SKM-1 treated with dmso at 0.1 percent for 144 hours (cell line): ENCODE measurements around the gene NPC1L1.
A peak's percentile ranks its signal among the peaks of the same experiment; 100 is the strongest.
"Not testable (repeated sequence)": the region's sequence is repeated elsewhere in the genome, so short reads cannot be mapped to it uniquely, and the experiment has no call there.

ENCODE experiments used
- DNase-seq: peaks from one replicate; lab custom pipeline; 2025; ENCODE audit not compliant: unreplicated experiment; lab: John Stamatoyannopoulos, UW

NPC1L1 gene

GRCh38 chr7:44565097-44565794 lies 24.1 kb upstream of the NPC1L1 start:
- peak; percentile 35 for DNase-seq

DNA sequence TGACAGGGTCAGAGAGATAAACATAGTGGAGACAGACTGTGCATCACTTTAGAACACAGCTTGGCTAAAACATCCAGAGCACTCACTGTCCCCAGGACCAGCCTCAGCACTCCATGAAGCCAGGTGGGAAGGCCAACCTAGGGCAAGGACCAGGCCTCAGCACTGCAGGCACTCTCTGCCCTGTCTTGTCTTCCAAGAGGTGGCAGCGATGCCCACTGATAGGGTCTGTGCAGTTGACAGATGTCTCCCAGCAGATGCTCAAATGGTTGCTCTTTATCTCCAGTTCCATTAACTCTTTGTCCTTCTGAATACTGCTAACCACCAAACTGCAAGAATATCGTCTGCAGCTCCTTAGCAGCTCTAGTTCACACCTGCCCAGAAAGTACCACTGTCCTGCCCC lies 23.5 kb upstream of the NPC1L1 start:
- no peak for DNase-seq

DNA sequence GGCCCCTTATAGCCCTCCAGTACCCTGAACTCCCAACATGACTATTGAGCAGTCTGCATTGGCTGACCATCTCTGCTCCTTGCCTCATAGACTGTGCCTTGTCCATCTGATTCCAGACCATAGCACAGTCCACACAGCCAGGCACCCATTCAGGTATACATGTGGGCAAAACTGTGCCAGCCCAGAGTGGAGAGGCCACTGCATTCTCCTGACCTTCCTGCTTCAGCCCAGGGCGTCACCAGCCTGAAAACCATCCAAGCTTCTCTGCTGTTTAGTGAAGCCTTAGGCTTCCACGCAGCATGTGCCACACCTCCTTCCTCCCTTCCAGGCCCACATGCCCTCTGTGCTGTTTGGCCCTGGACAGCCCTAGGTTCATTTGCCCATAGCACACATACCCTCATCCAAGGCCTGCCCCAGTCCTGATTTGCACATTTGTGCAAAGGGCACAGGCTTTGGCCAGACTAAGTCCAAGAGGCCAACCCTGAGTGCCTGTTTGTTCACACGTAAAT lies 22.1 kb upstream of the NPC1L1 start:
- no peak for DNase-seq

DNA sequence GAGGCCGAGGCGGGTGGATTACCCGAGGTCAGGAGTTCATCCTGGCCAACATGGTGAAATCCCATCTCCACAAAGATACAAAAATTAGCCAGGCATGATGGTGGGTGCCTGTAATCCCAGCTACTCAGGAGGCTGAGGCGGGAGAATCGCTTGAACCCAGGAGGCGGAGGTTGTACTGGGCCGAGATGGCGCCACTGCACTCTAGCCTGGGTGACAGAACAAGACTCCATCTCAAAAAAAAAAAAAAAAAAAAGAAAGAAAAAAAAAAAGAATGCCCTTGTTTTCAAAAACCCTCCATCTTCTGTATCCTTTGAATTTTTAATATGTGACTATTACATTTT lies 21.5 kb upstream of the NPC1L1 start:
- DNase-seq, result not testable (repeated sequence)

DNA sequence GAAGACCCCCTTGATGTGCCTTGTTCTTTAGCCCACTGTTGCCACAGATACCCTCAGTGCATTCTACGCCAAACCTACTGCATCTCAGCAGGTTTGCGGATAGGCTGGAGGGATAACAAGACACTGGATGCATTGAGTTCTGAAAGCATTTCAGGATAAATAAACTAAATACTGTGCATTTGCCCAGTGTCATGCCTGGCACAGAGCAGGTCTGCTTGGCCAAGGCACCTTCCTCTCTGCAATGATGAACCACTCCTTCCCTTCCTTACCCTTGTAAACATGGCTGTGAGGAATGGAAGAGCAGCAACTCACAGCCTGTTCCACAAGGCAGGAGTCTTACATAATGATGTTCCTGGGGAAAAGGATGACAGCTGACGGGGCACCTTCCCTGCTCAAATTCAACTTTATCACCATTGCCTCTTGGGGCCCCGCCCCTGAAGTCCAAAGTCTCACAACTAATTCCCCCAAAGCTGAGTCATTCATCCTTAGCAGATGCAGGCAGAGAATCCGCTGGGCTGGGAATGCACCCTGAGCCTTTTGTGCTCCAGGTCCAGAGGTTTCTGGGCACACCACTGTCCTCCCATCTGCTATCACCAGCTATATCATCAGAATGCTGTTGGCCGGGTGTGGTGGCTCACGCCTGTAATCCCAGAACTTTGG lies 21.0 kb upstream of the NPC1L1 start:
- no peak for DNase-seq

DNA sequence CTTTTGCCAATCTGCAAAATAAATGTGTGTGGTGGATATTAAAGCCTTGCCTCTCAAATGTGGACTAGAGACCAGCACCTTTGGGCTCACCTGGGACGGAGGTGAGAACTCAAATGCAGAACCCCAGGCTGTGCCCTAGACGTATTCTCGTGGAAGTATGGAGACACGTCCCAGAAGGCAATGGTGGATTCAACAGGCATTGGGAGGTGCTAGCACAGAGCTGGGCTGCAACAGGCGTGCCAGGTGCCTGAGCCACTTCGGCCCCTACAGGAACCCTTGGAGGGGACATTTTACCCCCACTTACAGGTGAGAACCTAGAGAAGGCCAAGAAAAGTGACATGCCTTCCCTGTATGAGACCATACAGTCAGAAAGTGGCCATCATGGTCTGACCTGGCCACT lies 20.4 kb upstream of the NPC1L1 start:
- no peak for DNase-seq

- DNase-seq, result no peak
Measured at GRCh38 chr7:44559485-44559884, 18.4 kb upstream of the NPC1L1 start.

DNA sequence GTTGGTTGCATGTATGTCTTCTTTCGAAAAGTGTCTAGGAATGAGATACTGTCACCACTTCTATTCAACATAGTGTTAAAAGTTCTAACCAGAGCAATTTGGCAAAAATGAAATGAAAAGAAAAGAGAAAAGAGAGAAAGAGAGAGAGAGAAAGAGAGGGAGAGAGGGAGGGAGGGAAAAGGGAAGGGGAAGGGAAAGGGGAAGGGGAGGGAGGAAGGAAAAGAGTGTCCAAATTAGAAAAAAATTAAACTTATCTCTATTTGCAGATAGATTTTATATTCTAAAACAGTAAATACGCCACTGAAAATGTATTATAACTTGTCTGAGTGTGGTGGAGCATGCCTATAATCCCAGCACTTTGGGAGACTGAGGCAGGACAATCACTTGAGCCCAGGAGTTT lies 16.4 kb upstream of the NPC1L1 start:
- DNase-seq, result no peak

DNA sequence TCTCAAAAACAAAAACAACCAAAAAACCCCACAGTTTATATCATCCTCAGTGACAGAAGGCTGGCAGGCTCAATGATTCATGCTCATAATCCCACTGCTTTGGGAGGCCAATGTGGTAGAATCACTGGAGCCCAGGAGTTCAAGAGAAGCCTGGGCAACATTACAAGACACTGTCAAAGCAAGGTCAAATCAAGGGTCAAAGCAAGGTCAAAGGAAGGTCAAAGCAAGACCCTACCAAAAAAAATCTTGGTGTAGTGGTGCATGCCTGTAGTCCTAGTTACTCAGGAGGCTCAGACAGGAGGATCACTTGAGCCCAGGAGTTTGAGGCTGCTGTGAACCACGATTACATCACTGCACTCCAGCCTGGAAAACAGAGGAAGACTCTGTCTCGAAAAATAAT lies 14.2 kb upstream of the NPC1L1 start:
- DNase-seq, result no peak

DNA sequence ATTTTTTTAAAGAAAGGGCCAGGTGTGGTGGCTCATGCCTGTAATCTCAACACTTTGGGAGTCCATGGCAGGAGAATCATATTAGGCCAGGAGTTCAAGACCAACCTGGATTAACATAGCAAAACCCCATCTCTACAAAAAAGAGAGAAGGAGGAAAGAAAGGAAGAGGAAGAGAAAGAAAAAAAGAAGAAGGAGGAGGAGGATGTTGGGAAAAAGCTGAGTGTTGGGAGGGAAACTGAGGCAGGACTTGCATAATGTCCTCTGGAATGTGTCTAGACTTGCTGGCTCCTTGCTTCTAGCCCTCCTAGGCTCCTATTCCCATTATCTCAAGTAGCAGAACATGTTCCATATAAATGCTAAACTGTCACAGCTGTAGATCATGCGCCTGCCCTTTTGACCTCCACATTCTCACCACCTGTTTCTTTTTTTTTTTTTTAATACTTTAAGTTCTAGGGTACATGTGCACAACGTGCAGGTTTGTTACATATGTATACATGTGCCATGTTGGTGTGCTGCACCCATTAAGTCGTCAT lies 11.4 kb upstream of the NPC1L1 start:
- not testable (repeated sequence) for DNase-seq

DNA sequence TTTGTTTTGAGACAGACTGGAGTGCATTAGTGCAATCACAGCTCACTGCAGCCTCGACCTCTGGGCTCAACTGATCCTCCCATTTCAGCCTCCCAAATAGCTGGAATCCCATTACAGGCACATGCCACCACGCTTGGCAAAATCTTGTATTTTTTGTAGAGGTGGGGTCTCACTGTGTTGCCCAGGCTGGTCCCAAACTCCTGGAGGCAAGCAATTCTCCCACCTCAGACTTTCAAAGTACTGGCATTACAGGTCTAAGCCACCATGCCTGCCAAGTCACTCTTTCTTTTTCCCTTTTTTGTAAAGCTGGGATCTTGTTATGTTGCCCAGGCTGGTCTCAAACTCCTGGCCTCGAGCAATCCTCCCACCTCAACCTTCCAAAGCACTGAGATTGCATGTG lies 8.3 kb upstream of the NPC1L1 start:
- no peak for DNase-seq

- DNase-seq, result no peak
Measured at GRCh38 chr7:44548893-44549292, 7.8 kb upstream of the NPC1L1 start.

- DNase-seq, result no peak
Measured at GRCh38 chr7:44547536-44548231, 6.6 kb upstream of the NPC1L1 start.

- DNase-seq, result no peak
Measured at GRCh38 chr7:44541876-44542610, 913 bp upstream of the NPC1L1 start.

DNA sequence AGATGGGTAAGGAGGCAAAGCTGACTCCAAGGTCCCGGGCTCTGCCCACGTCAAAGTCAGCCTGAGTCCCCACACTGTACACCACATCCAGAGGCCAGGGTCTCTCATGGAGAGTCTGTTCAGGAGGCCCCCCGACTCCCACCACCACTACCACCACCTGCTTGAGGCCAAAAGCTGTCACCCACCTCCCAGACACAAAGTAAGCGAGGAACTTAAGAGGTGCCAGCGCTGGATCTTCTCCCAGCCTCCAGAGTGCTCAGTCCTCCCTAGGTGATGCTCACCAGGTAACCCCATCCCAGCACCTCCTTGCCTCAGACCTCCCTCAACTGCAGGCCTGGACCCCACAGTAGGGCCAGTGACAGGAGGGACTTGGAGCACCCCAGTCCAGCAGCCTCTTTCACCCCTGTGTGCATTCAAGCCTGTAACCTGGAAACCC lies 520 bp downstream of the NPC1L1 start:
- DNase-seq, result no peak

DNA sequence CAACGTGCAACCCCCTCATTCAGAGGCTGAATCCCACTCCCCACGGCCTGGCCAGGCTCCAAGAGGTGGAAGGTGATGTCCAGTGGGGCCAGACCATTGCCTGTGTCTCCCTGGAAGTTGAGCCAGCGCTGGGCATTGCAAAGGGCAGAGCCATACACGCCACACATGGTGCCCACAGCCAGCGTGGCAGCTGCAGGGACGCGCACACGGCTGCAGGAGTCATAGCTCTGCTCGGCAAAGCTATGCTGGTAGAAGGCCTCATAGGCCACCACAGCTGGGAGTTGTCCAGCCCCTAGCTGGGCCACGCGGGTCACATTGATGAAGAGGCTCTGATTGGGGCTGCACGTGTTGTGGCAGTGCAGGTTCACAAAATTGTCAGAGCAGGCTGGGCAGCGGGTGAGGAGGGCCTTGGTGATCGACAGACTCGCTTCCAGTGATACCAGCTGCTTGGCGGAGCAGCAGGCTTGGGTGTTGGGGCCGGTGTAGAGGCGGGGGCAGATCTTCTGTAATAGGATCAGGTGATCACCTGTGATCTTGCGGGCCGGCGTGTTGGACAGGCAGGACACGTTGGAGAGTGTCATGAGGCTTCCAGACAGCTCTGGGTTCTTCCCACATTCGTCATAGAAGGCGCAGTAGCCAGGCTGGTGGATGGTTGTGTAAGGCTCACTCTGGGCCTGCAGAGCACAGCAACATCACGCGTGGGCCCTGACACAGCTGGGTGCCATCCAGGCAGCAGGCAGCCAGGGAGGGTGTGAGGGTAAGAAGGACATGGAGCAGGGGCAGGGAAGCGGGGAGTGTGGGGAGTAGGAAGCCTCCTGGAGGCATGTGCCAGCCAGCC lies 1.2 kb downstream of the NPC1L1 start:
- no peak for DNase-seq

- no peak for DNase-seq
Measured at GRCh38 chr7:44538798-44539668, 2.1 kb downstream of the NPC1L1 start.

DNA sequence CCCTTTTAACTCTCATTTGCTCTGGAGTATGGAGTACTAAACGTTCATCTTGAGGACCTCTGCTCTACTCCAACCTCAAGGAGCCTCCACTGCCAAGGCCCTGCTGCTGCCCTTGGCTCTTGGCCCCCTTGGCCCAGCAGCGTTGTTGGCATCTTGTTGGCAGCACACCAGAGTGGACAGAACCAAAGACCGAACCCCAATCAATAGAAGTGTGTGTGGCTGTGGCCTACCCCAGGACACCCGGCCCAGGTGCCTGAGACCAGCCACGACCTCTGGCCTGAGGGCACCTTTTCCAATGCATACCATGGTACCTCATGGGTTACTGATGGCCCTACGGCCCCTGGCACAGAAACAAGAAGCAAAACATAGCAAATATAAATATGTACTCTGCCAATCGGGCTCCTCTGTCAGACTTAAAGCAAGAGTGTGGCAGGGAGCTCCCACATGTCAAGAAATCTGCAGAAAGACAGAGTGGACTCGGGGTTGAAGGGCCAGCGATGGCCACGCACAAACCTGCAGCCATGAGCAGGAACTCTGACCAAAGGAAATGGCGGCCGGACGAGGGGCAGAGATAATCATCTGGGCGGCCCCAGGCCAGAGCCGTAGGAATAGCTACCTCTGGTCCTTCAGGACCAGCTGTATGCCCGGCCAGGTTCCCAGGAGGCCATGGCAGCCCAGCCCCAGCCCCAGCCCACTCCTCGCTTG lies 2.9 kb downstream of the NPC1L1 start:
- no peak for DNase-seq

DNA sequence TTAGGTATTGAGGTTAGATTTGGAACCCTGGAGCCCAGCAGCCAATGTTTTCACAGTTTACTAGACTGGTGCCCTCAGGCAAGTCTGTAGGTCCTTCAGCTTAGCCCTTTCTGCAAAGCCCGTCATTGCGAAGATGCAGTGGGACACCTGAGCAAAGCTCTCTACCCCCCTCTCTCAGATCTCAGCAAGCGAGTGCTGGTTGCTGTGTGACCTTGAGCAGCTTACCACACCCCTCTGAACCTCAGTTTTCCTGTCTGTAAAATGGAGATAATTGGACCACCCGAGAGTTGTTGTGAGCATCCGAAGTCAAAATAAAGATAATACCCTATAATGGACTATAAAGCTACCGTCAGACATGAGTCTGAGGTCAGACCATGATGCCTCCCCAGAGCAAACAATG lies 3.7 kb downstream of the NPC1L1 start:
- DNase-seq, result no peak
